Ovary (tissue), 9 donors: ENCODE measurements around the gene CCNT2. TPM values are rescaled to one million over a fixed set of nuclear protein-coding genes. Genes with fewer than 3 reads are reported as not detected.

Experiments
- DNase-seq, 5 donors: peaks; one replicate each; pipeline ENCODE4 v3.0.0-alpha.2; 2019 to 2020
- H3K27ac ChIP-seq, 2 donors: fragments of 200-600 bp; one replicate each; pipeline versions ENCODE4 v1.5.1 to v1.8.0; 2019 to 2022
- H3K27me3 ChIP-seq: fragments of 200-600 bp; one replicate; pipeline ENCODE4 v1.8.0; 2022
- H3K36me3 ChIP-seq: fragments of 200-600 bp; sonication (generic); one replicate; pipeline ENCODE4 v1.5.1; 2019
- H3K4me1 ChIP-seq: one replicate; pipeline ENCODE4 v1.8.1; 2013; ENCODE audit warnings: mild to moderate bottlenecking, moderate library complexity; ENCODE audit not compliant: insufficient read depth
- H3K4me3 ChIP-seq: fragments of 200-600 bp; sonication (generic); one replicate; pipeline ENCODE4 v1.5.1; 2017
- H3K9me3 ChIP-seq, 2 donors: fragments of 200-600 bp in 1 of 2; sonication (generic) in 1 of 2; one replicate each; pipeline versions ENCODE4 v1.5.1 to v1.8.1; 2013 to 2019; ENCODE audit warnings: mild to moderate bottlenecking in 1 of 2, moderate library complexity in 1 of 2
- CTCF ChIP-seq, 3 donors: fragments of 450-650 bp in 2 of 3; fragments of 200-600 bp in 1 of 3; IDR thresholded peaks; one replicate each; pipeline versions ENCODE4 v1.5.1 to v1.8.0; 2016 to 2022; ENCODE audit warnings: antibody characterized with exemption in 3 of 3, mild to moderate bottlenecking in 1 of 3
- EP300 ChIP-seq: sonication (generic); formaldehyde crosslinking; IDR thresholded peaks from one replicate; pipeline ENCODE4 v1.6.1; 2017; ENCODE audit warnings: antibody characterized with exemption
- POLR2A ChIP-seq: fragments of 450-650 bp; IDR thresholded peaks from one replicate; pipeline ENCODE4 v1.6.1; 2017; ENCODE audit warnings: antibody characterized with exemption, mild to moderate bottlenecking, moderate library complexity
- WGBS, 3 donors: extraction: QIAGEN DNeasy Blood & Tissue Kit in 1 of 3; methylation state at CpG; one replicate each; pipeline versions ENCODE4 v1.1.5 to v1.1.7; 2013 to 2017; 5-methylcytosine and 5-hydroxymethylcytosine counted together
- intact Hi-C, 4 donors: fragments of 100-400 bp; cut with DNase I; formaldehyde crosslinking; loops; one replicate each; pipeline versions ENCODE4 v1.11.0 to v1.15.1; 2022 to 2023
- polyA plus RNA-seq, 2 donors: library from polyadenylated mRNA; stranded (reverse); fragments of 200-250 nt in 1 of 2; fragments of 350-450 nt in 1 of 2; fragmentation: Illumina TruSeq in 1 of 2; extraction: RNeasy Lipid Tissue Mini Kit (QIAGEN cat#74804) in 1 of 2; gene quantifications; one replicate each; pipeline ENCODE4 v1.2.3, GENCODE V29; 2013 to 2014
- total RNA-seq, 7 donors: library from RNA; depleted of rRNA in 2 of 7; stranded (reverse); fragments of >200 nt in 2 of 7; fragmentation: NEBNext Ultra II Directional in 3 of 7; extraction: Animal tissue kit (Norgen Biotek cat#: 25700) in 3 of 7; gene quantifications; one replicate each; pipeline versions ENCODE4 v1.1.0 to v1.2.4, GENCODE V29; 2016 to 2023
- donor health status: DM: no; HTN: no; CAD: no; lungs with moderate emphysema.
- donor health status: DM: no; HTN: no; CAD: no.
- donor health status: Bipolar disorder and iron deficiency.
- donor health status: DM: yes; HTN: yes; CAD: no.
- donor health status: DM: no; HTN: no; CAD: no.
- donor health status: DM: yes; HTN: yes; CAD: no.

CCNT2 gene
- total and polyA plus RNA-seq, 9 donors: 14.0 to 46.5 (median 31.5) TPM

DNA sequence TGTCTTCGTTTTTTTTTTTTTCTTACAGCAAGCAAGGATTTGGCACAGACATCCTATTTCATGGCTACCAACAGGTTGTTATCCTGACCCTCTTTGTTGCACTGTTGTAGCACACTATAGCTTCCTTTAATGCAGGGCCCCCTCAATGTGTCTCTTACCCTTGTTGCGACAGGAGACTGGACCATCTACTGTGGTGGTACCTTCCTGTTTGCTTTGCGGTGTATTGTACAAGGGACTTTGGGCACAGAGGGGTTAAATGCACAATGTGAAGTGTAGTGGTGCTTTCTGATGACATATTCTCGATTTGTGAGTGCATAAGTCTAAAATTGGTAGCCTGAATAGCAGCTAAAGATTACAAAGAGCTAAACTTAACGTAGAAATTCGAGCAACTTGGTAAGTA is 27.5 kb downstream of the CCNT2 start:
- 80 to 85% (median 82%) methylated on average over 6 of the region's 6 CpGs for WGBS, 3 donors
- Histone ChIP-seq H3K27ac (no peak overlapping the region), H3K9me3 (no peaks in the 10 kb centered on the region), H3K36me3 (no peaks in the 10 kb centered on the region), H3K4me1 (no peaks in the 10 kb centered on the region), H3K27me3 (no peaks in the 10 kb centered on the region), H3K4me3 (no peak overlapping the region)
- TF ChIP-seq POLR2A (no peak), EP300 (no peak), CTCF (IDR thresholded peaks at IDR 0.05) (no peak)
- no peak for DNase-seq
- intact Hi-C loops: no loop called here

- 90 to 93% (median 91%) methylated on average over 7 of the region's 7 CpGs for WGBS, 3 donors
- intact Hi-C loops: no loop called here
- DNase-seq: no peak
Measured at GRCh38 chr2:134949981-134950708, 31.5 kb downstream of the CCNT2 start.

DNA sequence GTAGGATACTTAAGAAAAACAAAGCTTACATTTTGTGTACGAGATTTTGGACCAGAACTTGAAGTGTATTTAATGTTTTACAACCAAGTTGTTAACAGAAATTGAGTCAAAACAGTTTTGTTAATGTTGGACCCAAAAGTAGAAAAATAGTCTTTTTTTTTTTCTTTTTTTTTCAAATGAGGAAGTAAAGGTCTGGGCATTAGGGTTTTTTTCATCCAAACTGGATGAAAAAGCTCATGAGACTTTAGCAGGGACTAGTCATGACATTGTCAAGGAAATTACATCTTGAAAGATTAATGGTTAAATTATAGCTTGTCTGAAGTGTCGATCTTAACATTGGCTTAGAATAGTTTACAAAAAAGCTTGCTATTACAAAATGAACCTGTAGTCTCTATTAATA is 32.3 kb downstream of the CCNT2 start:
- no peaks in the 10 kb centered on the region for H3K4me1 ChIP-seq
- no peaks in the 10 kb centered on the region for H3K27me3 ChIP-seq
- no peaks in the 10 kb centered on the region for H3K9me3 ChIP-seq
- 90 to 92% (median 91%) methylated on average over 2 of the region's 2 CpGs for WGBS, 3 donors
- DNase-seq: no peak
- intact Hi-C loops: no loop called here
- TF ChIP-seq EP300: no peak
- TF ChIP-seq POLR2A: no peak
- TF ChIP-seq CTCF (IDR thresholded peaks at IDR 0.05): no peak
- H3K36me3 ChIP-seq: no peaks in the 10 kb centered on the region
- no peak overlapping the region for H3K4me3 ChIP-seq
- no peak overlapping the region for H3K27ac ChIP-seq

More at GRCh38 chr2:134949981-134950708, 31.5 kb downstream of the CCNT2 start:
- Histone ChIP-seq H3K36me3 (no peaks in the 10 kb centered on the region), H3K27me3 (no peaks in the 10 kb centered on the region), H3K4me3 (no peak overlapping the region), H3K27ac (no peak overlapping the region), H3K4me1 (no peaks in the 10 kb centered on the region), H3K9me3 (no peaks in the 10 kb centered on the region)
- TF ChIP-seq CTCF (IDR thresholded peaks at IDR 0.05) (no peak), EP300 (no peak), POLR2A (no peak)

- H3K4me3 ChIP-seq: no peak overlapping the region
- H3K4me1 ChIP-seq: no peaks in the 10 kb centered on the region
- H3K36me3 ChIP-seq: no peaks in the 10 kb centered on the region
- TF ChIP-seq CTCF (IDR thresholded peaks at IDR 0.05): no peak
- TF ChIP-seq POLR2A: no peak
- TF ChIP-seq EP300: no peak
- intact Hi-C loops: no loop called here
- no peaks in the 10 kb centered on the region for H3K9me3 ChIP-seq
- H3K27ac ChIP-seq: no peak overlapping the region
- no peak for DNase-seq
- no peaks in the 10 kb centered on the region for H3K27me3 ChIP-seq
- WGBS, 3 donors: 89 to 91% (median 91%) methylated on average over 3 of the region's 3 CpGs
Measured at GRCh38 chr2:134952608-134953007, 34.0 kb downstream of the CCNT2 start.
